SK-N-SH (cell line): ENCODE results near the gene SMG7.

Source experiments
- EZH2phosphoT487 ChIP-seq: fragments of 200-600 bp; sonication (generic); IDR thresholded peaks from 2 replicates; pipeline ENCODE4 v1.6.1; 2017; ENCODE audit warnings: low read depth, mixed run types, mild to moderate bottlenecking, antibody characterized with exemption, moderate library complexity, borderline replicate concordance
- FOSL2 ChIP-seq: IDR thresholded peaks from 2 replicates; pipeline ENCODE4 v1.4.0; 2012; ENCODE audit warnings: low read depth, mild to moderate bottlenecking, moderate library complexity, borderline replicate concordance
- POLR2AphosphoS5 ChIP-seq: IDR thresholded peaks from 2 replicates; pipeline ENCODE4 v1.6.1; 2012; ENCODE audit warnings: low read depth, low read length
- RAD21 ChIP-seq: IDR thresholded peaks from 2 replicates; pipeline ENCODE4 v1.6.1; 2012; ENCODE audit warnings: mild to moderate bottlenecking, low read length
- RXRA ChIP-seq: IDR thresholded peaks from 2 replicates; pipeline ENCODE4 v1.4.0; 2012; ENCODE audit warnings: low read depth, mild to moderate bottlenecking, borderline replicate concordance
- SMC3 ChIP-seq: IDR thresholded peaks from 2 replicates; pipeline ENCODE4 v1.6.1; 2012; ENCODE audit warnings: low read depth, low read length, improper control_type of control experiment
- YY1 ChIP-seq: IDR thresholded peaks from 2 replicates; pipeline ENCODE4 v1.4.0; 2012; ENCODE audit warnings: low read depth, mild to moderate bottlenecking
- TF ChIP-seq, protein P1 (sequence below): fragments of 200-600 bp; sonication (generic); IDR thresholded peaks from 2 replicates; pipeline ENCODE4 v1.6.1; 2017; ENCODE audit warnings: antibody characterized with exemption, mild to moderate bottlenecking, moderate library complexity
- TF ChIP-seq, protein P2 (sequence below): IDR thresholded peaks from 2 replicates; pipeline ENCODE4 v1.4.0; 2012; ENCODE audit warnings: low read depth, borderline replicate concordance

DNA sequence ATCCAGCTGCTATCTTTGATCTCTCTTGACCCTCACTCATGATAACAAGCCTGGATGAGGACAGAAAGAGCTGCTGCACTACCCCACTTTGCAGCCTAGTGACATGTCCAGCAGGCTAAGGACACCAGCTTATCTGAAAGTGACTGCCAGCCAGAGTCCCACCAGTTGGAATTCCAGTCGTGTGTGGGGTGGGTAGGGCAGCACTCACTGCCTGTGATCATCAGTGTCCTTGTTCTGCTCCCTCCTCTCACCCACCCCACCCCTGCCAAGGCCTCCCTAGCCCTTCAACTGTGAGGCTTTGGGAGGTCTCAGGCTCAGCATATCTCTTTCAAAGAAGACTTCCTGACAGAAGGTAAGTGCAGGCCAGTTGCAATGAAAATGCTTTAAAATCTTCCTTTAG, 38.6 kb upstream of the SMG7 start:
- TF ChIP-seq, protein P1, sequence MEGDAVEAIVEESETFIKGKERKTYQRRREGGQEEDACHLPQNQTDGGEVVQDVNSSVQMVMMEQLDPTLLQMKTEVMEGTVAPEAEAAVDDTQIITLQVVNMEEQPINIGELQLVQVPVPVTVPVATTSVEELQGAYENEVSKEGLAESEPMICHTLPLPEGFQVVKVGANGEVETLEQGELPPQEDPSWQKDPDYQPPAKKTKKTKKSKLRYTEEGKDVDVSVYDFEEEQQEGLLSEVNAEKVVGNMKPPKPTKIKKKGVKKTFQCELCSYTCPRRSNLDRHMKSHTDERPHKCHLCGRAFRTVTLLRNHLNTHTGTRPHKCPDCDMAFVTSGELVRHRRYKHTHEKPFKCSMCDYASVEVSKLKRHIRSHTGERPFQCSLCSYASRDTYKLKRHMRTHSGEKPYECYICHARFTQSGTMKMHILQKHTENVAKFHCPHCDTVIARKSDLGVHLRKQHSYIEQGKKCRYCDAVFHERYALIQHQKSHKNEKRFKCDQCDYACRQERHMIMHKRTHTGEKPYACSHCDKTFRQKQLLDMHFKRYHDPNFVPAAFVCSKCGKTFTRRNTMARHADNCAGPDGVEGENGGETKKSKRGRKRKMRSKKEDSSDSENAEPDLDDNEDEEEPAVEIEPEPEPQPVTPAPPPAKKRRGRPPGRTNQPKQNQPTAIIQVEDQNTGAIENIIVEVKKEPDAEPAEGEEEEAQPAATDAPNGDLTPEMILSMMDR, result no peak
- TF ChIP-seq EZH2phosphoT487 (no peak), POLR2AphosphoS5 (no peak), YY1 (no peak), RXRA (no peak), FOSL2 (no peak), RAD21 (no peak), SMC3 (no peak)
- TF ChIP-seq, protein P2, sequence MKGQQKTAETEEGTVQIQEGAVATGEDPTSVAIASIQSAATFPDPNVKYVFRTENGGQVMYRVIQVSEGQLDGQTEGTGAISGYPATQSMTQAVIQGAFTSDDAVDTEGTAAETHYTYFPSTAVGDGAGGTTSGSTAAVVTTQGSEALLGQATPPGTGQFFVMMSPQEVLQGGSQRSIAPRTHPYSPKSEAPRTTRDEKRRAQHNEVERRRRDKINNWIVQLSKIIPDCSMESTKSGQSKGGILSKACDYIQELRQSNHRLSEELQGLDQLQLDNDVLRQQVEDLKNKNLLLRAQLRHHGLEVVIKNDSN, result no peak
